ENCODE measurements around the gene KCNK1. TPM values are rescaled to one million over a fixed set of nuclear protein-coding genes. Genes with fewer than 3 reads are reported as not detected.

KCNK1 gene
- total and polyA plus RNA-seq, 2 donors: 7.2 to 8.8 TPM

GRCh38 chr1:233656032-233656635 is 42.2 kb downstream of the KCNK1 start:
- Histone ChIP-seq H3K4me3 (ENCODE audit: low read depth, low read length) (no peak overlapping the region), H3K36me3 (ENCODE audit: insufficient read depth) (no peaks in the 10 kb centered on the region), H3K27ac (ENCODE audit: low read depth) (no peak overlapping the region), H3K4me1 (ENCODE audit: insufficient read depth) (no peaks in the 10 kb centered on the region)
- no peak for DNase-seq (ENCODE audit: extremely low spot score)
- 73% methylated on average over 5 of the region's 5 CpGs for WGBS

GRCh38 chr1:233656687-233657086 is 42.8 kb downstream of the KCNK1 start:
- 85% methylated on average over 3 of the region's 3 CpGs for WGBS
- Histone ChIP-seq H3K27ac (ENCODE audit: low read depth) (no peak overlapping the region), H3K4me1 (ENCODE audit: insufficient read depth) (no peaks in the 10 kb centered on the region), H3K4me3 (ENCODE audit: low read depth, low read length) (no peak overlapping the region), H3K36me3 (ENCODE audit: insufficient read depth) (no peaks in the 10 kb centered on the region)
- no peak for DNase-seq (ENCODE audit: extremely low spot score)

- Histone ChIP-seq H3K4me3 (ENCODE audit: low read depth, low read length) (no peak overlapping the region), H3K36me3 (ENCODE audit: insufficient read depth) (no peaks in the 10 kb centered on the region), H3K27ac (ENCODE audit: low read depth) (no peak overlapping the region), H3K4me1 (ENCODE audit: insufficient read depth) (no peaks in the 10 kb centered on the region)
- WGBS: 95% methylated on average over 2 of the region's 2 CpGs
- DNase-seq (ENCODE audit: extremely low spot score): no peak
Measured at GRCh38 chr1:233657466-233657865, 43.6 kb downstream of the KCNK1 start.

- no peak for DNase-seq (ENCODE audit: extremely low spot score)
- no peak overlapping the region for H3K4me3 ChIP-seq (ENCODE audit: low read depth, low read length)
- H3K36me3 ChIP-seq (ENCODE audit: insufficient read depth): no peaks in the 10 kb centered on the region
- H3K4me1 ChIP-seq (ENCODE audit: insufficient read depth): no peaks in the 10 kb centered on the region
- WGBS: 91% methylated on average over 7 of the region's 7 CpGs
- H3K27ac ChIP-seq (ENCODE audit: low read depth): no peak overlapping the region
Measured at GRCh38 chr1:233659495-233659894, 45.6 kb downstream of the KCNK1 start.

GRCh38 chr1:233661376-233662159 is 47.7 kb downstream of the KCNK1 start:
- no peaks in the 10 kb centered on the region for H3K4me1 ChIP-seq (ENCODE audit: insufficient read depth)
- H3K36me3 ChIP-seq (ENCODE audit: insufficient read depth): no peaks in the 10 kb centered on the region
- no peak for DNase-seq (ENCODE audit: extremely low spot score)
- WGBS: 94% methylated on average over 11 of the region's 11 CpGs
- no peak overlapping the region for H3K4me3 ChIP-seq (ENCODE audit: low read depth, low read length)
- H3K27ac ChIP-seq (ENCODE audit: low read depth): no peak overlapping the region

GRCh38 chr1:233662575-233663304 is 48.8 kb downstream of the KCNK1 start:
- no peak overlapping the region for H3K27ac ChIP-seq (ENCODE audit: low read depth)
- H3K4me1 ChIP-seq (ENCODE audit: insufficient read depth): no peaks in the 10 kb centered on the region
- H3K4me3 ChIP-seq (ENCODE audit: low read depth, low read length): no peak overlapping the region
- 91% methylated on average over 8 of the region's 8 CpGs for WGBS
- DNase-seq (ENCODE audit: extremely low spot score): no peak
- no peaks in the 10 kb centered on the region for H3K36me3 ChIP-seq (ENCODE audit: insufficient read depth)

- H3K27ac ChIP-seq (ENCODE audit: low read depth): no peak overlapping the region
- 84% methylated on average over 5 of the region's 5 CpGs for WGBS
- no peak for DNase-seq (ENCODE audit: extremely low spot score)
- H3K4me3 ChIP-seq (ENCODE audit: low read depth, low read length): no peak overlapping the region
- H3K4me1 ChIP-seq (ENCODE audit: insufficient read depth): no peaks in the 10 kb centered on the region
- no peaks in the 10 kb centered on the region for H3K36me3 ChIP-seq (ENCODE audit: insufficient read depth)
Measured at GRCh38 chr1:233664253-233664652, 50.3 kb downstream of the KCNK1 start.

GRCh38 chr1:233664804-233665574 is 51.1 kb downstream of the KCNK1 start:
- Histone ChIP-seq H3K4me1 (ENCODE audit: insufficient read depth) (no peaks in the 10 kb centered on the region), H3K36me3 (ENCODE audit: insufficient read depth) (no peaks in the 10 kb centered on the region), H3K4me3 (ENCODE audit: low read depth, low read length) (no peak overlapping the region), H3K27ac (ENCODE audit: low read depth) (no peak overlapping the region)
- no peak for DNase-seq (ENCODE audit: extremely low spot score)
- WGBS: 71% methylated on average over 5 of the region's 5 CpGs

GRCh38 chr1:233665575-233666270 is 51.8 kb downstream of the KCNK1 start:
- Histone ChIP-seq H3K4me1 (ENCODE audit: insufficient read depth) (no peaks in the 10 kb centered on the region), H3K27ac (ENCODE audit: low read depth) (no peak overlapping the region), H3K36me3 (ENCODE audit: insufficient read depth) (no peaks in the 10 kb centered on the region), H3K4me3 (ENCODE audit: low read depth, low read length) (no peak overlapping the region)
- WGBS: 71% methylated on average over 7 of the region's 7 CpGs
- DNase-seq (ENCODE audit: extremely low spot score): no peak

GRCh38 chr1:233667741-233668140 is 53.8 kb downstream of the KCNK1 start:
- Histone ChIP-seq H3K36me3 (ENCODE audit: insufficient read depth) (no peaks in the 10 kb centered on the region), H3K4me3 (ENCODE audit: low read depth, low read length) (no peak overlapping the region), H3K4me1 (ENCODE audit: insufficient read depth) (no peaks in the 10 kb centered on the region), H3K27ac (ENCODE audit: low read depth) (no peak overlapping the region)
- DNase-seq (ENCODE audit: extremely low spot score): no peak
- WGBS: 55% methylated on average over 3 of the region's 3 CpGs

- 41% methylated on average over 8 of the region's 8 CpGs for WGBS
- Histone ChIP-seq H3K36me3 (ENCODE audit: insufficient read depth) (no peaks in the 10 kb centered on the region), H3K4me1 (ENCODE audit: insufficient read depth) (no peaks in the 10 kb centered on the region), H3K27ac (ENCODE audit: low read depth) (no peak overlapping the region), H3K4me3 (ENCODE audit: low read depth, low read length) (no peak overlapping the region)
- DNase-seq (ENCODE audit: extremely low spot score): no peak
Measured at GRCh38 chr1:233668146-233668724, 54.3 kb downstream of the KCNK1 start.

- Histone ChIP-seq H3K27ac (ENCODE audit: low read depth) (no peak overlapping the region), H3K36me3 (ENCODE audit: insufficient read depth) (no peaks in the 10 kb centered on the region), H3K4me3 (ENCODE audit: low read depth, low read length) (no peak overlapping the region), H3K4me1 (ENCODE audit: insufficient read depth) (peaks cover 1% of the 10 kb centered on the region)
- 49% methylated on average over 7 of the region's 7 CpGs for WGBS
- no peak for DNase-seq (ENCODE audit: extremely low spot score)
Measured at GRCh38 chr1:233668725-233669294, 54.9 kb downstream of the KCNK1 start.
